ENCODE results near the gene METAP1.
"Not testable (repeated sequence)": the region's sequence is repeated elsewhere in the genome, so short reads cannot be mapped to it uniquely, and the experiment has no call there.

Gene METAP1

DNA sequence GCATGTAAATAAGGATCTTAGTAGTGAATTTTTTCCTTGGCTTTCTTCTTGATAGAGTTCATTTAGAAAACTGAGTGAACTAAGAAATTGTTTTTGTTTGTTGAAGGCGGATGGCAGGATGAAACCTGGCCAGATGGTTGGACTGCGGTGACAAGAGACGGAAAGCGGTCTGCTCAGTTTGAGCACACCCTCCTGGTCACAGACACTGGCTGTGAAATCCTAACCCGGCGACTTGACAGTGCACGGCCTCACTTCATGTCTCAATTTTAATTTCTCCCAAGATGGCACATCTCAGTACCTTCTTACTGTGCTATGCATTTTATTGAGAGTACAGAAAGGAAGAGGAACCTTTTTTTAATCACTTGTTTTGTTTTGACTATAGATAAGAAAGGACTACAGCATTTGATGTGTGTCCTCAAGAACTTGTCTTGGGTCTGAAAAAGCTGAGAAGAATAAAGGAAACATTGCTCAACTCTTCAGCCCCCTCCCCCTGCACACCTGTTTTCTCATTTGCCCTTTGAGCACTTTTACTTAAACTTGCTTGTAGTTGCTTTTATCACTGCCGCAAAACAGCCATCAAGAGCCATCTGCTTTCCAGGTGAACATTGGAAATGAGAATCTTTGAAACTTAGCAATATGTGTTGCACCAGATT is 65.7 kb downstream of the METAP1 start:
- DNase-seq: no peak

GRCh38 chr4:99062120-99062519 is 66.6 kb downstream of the METAP1 start:
- peak; percentile 8 for DNase-seq

- not testable (repeated sequence) for DNase-seq
These were observed 70.0 kb downstream of the METAP1 start for GRCh38 chr4:99065521-99065920.

- DNase-seq: no peak
These were observed 72.1 kb downstream of the METAP1 start for GRCh38 chr4:99067617-99068016.

DNA sequence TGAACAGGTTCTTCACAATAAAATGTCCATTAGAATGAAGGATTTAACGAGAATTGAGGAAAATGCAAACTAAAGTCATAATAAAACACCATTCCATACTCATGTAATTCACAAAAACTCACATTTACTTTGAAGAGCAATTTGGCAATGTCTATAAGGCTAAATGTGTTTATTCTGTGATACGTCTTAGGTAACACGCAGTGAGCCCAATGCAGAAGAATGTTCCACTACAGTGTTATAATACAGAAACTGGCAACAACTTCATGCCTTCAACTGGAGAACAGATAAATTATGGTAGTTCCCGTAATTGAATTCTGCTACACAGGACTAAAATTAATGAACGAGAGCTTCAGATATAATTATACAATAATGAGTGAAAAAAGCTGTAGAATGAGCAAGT is 75.6 kb downstream of the METAP1 start:
- DNase-seq: no peak

DNA sequence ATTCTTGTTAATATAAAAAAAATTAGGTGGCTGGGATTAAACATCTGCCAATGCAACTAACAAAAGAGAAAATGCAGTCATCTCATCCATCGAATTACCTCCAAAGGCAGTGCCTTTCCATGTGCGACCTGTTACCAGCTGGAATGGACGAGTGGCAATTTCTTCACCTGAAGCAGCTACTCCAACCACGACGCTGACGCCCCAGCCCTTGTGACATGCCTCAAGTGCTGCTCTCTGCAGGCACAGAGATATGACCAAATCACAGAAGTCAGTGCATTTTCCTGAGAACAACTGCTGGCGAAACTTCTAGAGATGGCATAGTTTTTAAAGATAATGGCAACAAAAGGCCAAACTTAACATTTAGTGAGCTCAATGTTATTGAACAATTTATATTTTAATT is 79.3 kb downstream of the METAP1 start:
- no peak for DNase-seq

DNA sequence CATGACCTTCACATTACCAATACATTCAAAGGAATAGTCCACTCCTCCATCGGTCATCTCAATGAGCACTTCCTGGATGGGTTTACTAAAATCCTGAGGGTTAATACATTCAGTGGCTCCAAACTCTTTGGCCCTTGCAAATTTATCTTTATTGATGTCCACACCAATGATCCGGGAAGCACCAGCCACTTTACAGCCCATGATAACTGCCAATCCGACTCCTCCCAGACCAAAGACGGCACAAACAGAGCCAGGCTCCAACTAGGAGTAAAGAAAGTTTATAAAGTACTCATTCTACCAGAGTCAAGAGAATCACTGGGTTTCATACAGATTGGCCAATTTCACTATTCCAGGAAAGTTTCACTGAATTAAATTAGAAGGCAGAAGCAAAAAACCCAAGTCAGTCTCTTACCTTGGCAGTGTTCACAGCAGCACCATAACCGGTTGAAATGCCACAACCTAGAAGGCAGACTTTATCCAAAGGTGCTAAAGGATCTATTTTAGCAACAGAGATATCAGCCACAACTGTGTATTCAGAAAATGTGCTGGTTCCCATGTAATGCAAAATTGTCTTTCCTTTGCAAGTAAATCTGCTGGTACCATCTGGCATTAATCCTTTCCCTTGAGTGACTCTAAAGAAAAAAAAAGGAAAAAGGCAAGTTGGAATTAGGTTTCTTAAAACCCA is 80.9 kb downstream of the METAP1 start:
- DNase-seq: no peak

DNA sequence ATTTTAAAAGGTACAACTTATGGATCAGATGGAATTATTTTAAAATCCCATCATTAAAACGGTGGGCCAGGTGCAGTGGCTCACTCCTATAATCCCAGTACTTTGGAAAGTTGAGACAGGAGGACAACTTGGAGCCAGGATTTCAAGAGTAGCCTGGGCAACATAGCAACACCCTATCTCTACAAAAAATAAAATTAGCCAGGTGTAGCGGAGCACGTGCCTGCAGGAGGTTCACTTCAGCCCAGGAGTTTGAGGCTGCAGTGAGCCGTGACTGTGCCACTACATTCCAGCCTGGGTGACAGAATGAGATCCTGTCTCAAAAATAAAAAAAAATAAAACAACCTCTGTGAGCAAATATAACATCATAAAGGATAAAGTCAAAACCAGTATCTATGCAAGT is 81.7 kb downstream of the METAP1 start:
- DNase-seq: no peak

DNA sequence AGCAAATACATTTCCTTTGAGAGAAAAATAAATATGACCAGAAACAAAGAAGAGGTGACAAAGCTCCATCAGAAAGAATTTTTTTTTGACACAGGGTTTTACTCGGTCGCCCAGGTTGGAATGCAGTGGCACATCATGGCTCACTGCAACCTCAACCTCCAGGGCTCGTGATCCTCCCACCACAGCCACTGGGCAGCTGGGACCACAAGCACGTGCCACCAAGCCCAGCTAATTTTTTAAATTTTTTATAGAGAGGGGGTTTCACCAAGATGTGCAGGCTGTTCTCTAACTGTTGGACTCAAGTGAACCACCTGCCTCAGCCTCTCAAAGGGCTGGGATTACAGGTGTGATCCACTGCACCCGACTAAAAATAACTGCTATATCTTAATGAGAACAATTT is 82.8 kb downstream of the METAP1 start:
- DNase-seq: no peak

DNA sequence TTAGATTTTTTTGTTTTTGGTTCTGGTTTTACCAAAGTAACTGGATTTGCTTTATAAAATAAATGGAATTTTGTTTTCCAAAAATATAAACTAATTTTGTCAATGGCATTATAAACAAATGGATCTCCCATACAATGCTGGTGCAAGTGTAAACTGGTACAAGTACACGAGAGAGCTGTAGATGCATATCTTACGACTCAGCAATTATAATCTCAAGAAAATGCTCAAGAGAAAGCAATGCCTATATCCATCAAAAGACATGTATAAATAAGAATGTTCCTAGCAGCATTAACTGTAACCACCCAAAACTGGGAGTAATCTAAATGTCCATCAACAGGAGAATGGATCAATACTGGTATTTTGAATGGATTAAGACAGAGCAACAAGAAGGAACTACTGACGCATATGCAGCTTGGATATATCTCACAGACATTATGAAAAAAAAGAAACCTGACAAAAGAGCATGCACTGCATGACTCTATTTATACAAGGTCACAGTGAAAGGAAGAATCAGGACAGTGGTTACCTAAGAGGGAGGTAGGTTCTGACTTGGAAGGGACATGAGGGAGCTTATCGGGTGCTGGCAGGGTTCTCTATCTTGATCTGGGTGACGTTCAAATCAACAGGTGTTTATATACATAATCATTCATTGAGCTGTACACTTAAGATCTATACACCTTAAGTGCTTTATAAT is 83.6 kb downstream of the METAP1 start:
- no peak for DNase-seq

- DNase-seq: no peak
These were observed 84.2 kb downstream of the METAP1 start for GRCh38 chr4:99079625-99080295.

DNA sequence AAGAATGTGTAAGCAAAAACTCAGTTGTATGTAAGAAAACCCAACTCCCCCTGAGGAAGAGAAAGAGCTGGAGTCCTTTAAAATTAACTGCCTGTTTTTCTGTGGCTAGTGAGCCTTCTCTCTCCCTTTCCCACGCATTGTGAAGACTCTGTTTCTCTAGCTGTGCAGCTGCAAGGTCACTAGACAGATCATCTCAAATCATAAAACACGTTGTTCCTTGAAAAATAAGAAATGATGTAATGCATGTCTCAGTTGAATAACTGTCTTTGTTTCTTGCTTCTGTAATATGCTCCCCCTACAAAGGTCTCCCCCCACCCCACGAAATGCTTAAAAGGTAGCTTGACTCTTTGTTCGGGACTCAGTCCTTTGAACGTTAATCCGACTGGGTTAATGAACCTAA is 85.3 kb downstream of the METAP1 start:
- not testable (repeated sequence) for DNase-seq

DNA sequence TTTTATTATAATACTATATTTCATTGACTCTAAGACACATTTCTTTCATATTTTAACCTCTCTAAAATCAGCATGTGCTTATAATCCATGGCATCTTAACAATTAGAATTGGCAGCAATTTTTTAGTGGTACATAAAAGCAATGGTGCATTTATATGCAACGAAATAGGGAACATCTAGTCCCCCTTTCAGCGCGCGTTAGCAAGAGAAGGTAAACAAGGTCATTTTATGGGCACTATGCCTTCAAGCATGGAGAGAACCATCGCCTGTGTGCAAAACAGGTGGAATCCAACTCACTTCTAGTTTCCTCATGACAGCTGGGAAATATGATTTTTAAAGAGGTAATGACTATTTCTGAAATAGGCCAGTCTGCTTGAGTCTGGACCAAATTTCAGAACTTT is 86.7 kb downstream of the METAP1 start:
- DNase-seq: no peak

- no peak for DNase-seq
These were observed 89.1 kb downstream of the METAP1 start for GRCh38 chr4:99084595-99084994.

DNA sequence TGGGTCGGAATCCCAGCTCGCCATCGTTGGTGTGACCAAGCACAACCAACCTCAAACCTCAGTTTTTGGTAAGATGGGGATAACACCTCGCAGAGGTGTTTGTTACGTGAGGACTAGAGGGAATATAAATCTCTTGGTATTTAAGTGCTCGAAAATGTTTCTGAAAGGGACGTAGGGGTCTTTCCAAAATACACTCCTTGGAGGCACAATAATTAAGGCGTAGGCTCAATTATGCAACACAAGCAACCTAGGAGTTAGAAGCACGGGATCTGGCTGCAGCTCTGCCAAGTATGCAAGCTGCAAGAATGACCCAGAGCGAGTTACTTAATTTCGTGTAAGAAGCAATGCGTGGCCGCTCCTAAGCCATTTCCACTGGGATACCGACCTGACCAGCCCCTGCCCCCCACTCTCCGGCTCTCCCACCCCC is 92.5 kb downstream of the METAP1 start:
- DNase-seq: no peak

- DNase-seq: peak; percentile 62
These were observed 93.2 kb downstream of the METAP1 start, which contains the start of gene ADH5 for GRCh38 chr4:99088481-99089365. TSS of gene ADH5 (minus strand) at chr4:99088788. CDS start at chr4:99088700, 88 bp downstream.

GRCh38 chr4:99090481-99091215 is 95.1 kb downstream of the METAP1 start:
- no peak for DNase-seq

DNA sequence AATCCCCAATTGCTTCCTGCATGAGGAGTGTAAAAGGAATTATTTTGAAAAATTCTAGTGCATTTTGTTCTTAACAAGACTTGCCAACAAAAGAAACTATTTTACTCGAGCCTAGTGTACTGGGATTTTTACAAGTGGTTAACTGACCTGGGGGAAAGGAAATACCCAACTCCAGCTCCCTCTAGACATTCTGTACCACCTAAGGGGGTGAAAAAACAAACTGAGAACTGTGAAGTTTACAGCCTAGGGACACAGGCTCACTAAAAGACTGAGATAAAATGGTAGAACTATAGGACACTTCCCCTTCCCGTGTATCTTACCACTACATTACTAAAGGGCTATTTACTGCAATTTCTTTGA is 95.7 kb downstream of the METAP1 start:
- DNase-seq: no peak

DNA sequence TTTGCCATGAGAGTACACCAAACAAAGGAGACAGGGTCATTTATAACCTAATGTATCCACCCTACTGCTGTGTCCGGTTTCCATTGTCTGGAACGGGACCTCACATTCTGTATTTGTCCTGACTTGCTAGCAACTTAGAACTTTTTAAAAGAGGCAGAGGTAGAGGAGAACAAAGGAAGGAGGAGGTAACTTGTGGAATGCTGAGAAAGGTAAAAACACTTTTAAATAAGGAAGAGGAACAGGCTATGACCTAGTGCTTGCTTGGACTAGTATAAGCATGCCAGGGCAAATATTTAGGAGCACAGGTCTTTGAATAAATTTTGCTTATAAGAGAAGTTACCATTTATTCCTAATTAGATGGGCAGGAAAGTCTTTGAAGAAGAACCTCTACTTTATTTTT is 96.3 kb downstream of the METAP1 start:
- not testable (repeated sequence) for DNase-seq

- DNase-seq: no peak
These were observed 103.8 kb downstream of the METAP1 start for GRCh38 chr4:99099311-99099710.

GRCh38 chr4:99099814-99100213 is 104.3 kb downstream of the METAP1 start:
- not testable (repeated sequence) for DNase-seq

- no peak for DNase-seq
These were observed 105.4 kb downstream of the METAP1 start for GRCh38 chr4:99100876-99101275.

Data from NCI-H2029 (cell line).